GM20000 (cell line): Measurements from ENCODE around the gene CEMP1.

Experiments
- DNase-seq: peaks from one replicate; pipeline ENCODE4 v3.0.0; 2012; ENCODE audit warnings: low spot score
- TF ChIP-seq, protein P1 (sequence below): IDR thresholded peaks from 2 replicates; pipeline ENCODE4 v1.5.1; 2012; ENCODE audit warnings: mild to moderate bottlenecking, control low read depth; ENCODE audit errors: extremely low read depth, missing control alignments

The CEMP1 gene

DNA sequence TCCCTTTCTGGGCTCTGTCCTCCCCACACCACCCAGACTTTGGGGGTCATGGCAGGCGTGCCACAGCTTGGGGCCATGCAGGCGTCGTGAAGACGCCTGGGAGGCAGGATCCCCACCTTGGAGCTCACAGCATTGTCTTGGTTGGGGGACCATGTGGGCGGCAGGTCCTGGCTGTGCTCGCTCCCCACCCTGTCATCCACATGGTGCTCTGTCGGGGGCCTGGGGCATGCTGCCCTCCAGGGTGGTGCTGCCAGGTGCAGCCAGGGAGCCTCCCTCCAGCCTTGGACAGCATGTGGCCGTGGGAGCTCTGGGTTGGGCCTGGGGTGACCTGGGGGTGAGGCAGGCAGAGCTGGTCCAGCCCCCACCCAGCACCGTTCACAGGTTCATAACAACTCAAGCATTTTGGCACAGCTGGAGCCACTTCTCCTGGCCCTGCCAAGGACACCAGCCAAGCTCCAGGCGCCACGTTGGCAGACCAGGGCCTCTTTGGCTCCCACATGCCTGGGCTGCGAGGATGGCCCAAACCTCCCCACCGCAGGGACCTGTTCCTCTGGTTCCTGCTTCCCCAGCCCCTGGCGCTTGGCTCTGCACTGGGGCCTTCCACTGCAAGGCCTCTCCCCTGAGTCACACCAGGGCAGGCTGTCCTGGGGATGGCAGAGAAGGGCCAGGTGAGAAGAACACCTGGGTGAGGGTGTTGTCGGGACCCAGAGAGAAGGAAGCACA, 32.5 kb downstream of the CEMP1 start:
- no peak for DNase-seq
- TF ChIP-seq, protein P1, sequence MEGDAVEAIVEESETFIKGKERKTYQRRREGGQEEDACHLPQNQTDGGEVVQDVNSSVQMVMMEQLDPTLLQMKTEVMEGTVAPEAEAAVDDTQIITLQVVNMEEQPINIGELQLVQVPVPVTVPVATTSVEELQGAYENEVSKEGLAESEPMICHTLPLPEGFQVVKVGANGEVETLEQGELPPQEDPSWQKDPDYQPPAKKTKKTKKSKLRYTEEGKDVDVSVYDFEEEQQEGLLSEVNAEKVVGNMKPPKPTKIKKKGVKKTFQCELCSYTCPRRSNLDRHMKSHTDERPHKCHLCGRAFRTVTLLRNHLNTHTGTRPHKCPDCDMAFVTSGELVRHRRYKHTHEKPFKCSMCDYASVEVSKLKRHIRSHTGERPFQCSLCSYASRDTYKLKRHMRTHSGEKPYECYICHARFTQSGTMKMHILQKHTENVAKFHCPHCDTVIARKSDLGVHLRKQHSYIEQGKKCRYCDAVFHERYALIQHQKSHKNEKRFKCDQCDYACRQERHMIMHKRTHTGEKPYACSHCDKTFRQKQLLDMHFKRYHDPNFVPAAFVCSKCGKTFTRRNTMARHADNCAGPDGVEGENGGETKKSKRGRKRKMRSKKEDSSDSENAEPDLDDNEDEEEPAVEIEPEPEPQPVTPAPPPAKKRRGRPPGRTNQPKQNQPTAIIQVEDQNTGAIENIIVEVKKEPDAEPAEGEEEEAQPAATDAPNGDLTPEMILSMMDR = no peak

DNA sequence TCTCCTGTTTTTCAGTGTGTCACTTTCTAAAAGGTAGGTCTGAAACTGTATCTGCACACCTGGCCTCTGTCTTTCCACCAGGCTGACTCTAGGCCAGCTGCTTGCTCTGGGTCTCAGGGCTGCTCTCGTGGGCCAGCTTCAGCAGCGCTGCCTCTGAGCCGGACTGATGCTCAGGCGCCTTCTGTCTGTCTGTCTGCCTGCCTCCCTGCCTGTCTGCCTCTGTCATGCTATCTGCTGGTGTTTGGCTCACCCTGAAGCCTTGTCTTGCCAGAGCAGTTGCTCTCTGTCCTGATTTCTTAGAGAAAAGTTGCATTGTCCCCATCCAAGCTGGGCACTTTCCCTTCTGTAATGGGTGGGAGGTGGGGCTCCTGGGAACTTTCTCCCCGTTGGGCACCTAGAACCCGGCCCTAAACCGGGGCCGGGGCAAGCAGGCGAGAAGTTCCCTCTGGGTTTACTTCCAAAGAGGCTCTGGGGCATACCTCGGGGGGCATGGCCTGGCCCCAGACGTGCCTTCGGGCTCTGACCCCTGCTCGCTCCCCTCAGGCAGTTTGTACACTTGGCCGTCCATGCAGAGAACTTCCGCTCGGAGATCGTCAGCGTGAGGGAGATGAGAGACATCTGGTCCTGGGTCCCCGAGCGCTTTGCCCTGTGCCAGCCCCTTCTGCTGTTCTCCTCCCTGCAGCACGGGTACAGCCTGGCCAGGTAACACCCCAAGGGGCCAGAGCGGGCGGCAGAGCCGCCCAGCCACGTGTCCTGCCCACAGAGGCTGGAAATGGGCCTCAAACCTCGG, 33.3 kb downstream of the CEMP1 start:
- DNase-seq = no peak
- TF ChIP-seq, protein P1 = no peak

DNA sequence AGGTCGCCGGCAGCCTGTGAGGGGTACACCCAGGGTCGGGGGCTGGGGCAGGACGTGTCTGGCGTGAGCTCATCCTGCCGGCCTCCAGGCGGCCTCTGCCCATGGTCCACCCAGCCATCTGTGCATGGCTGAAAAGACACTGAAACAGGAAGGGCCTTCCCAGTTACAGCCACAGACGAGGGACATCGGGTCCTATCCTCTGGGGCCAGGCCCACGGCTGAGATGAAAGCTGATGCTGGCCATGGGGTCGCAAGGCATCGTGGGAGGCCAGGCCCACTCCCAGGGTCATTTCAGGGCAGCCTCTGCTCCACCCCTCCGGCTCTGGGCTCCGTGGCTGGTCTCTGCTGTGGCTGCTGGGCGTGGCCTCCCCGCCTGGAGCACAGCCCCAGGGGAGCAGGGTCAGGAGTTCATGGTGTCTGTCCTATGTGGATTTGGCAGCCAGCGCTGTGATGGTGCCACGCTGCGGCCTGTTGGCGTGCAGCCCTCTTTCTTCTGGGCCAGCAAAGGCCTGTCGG, 34.0 kb downstream of the CEMP1 start:
- TF ChIP-seq, protein P1 = no peak
- no peak for DNase-seq

DNA sequence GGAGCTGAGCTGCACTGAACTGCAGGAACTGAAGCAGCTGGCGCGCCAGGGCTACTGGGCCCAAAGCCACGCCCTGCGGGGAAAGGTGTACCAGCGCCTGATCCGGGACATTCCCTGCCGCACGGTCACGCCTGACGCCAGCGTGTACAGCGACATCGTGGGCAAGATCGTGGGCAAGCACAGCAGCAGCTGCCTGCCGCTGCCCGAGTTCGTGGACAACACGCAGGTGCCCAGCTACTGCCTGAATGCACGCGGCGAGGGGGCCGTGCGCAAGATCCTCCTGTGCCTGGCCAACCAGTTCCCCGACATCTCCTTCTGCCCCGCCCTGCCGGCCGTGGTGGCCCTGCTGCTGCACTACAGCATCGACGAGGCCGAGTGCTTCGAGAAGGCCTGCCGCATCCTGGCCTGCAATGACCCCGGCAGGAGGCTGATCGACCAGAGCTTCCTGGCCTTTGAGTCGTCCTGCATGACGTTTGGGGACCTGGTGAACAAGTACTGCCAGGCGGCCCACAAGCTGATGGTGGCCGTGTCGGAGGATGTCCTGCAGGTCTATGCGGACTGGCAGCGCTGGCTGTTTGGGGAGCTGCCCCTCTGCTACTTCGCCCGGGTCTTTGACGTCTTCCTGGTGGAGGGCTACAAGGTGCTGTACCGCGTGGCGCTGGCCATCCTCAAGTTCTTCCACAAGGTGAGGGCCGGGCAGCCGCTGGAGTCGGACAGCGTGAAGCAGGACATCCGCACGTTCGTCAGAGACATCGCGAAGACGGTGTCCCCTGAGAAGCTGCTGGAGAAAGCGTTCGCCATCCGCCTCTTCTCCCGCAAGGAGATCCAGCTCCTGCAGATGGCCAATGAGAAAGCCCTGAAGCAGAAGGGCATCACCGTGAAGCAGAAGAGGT, 34.7 kb downstream of the CEMP1 start:
- TF ChIP-seq, protein P1 = no peak
- no peak for DNase-seq

DNA sequence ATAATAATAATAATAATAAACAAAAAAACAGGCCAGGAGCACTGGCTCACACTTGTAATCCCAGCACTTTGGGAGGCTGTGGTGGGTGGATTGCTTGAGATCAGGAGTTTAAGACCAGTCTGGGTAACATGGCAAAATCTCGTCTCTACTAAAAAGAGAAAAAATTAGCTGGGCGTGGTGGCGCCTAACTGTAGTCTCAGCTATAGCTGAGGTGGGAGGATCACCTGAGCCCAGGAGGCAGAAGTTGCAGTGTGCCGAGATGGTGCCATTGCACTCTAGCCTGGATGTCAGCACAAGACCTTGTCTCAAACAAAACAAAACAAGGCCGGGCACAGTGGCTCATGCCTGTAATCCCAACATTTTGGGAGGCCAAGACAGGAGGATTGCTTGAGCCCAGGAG, 36.2 kb downstream of the CEMP1 start:
- no peak for DNase-seq
- TF ChIP-seq, protein P1 = no peak

DNA sequence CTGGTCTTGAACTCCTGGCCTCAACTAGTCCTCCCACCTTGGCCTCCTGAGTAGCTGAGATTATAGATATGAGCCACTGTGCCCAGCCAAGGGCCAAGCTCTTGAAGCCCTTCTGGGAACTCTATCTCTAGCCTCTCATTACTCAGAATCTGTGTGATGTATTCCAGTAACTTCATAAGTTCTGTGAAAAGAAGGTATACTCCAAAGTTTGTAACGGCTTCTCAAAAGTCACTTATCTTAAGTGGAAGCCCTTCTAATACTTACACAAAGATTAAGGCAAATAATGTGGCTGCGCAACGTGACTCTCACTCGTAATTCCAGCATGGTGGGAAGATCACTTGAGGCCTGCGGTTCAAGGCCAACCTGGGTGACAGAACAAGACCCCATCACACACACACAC, 36.6 kb downstream of the CEMP1 start:
- DNase-seq = no peak
- TF ChIP-seq, protein P1 = no peak
